ENCODE results near the gene LRIG2. TPM values are rescaled to one million over a fixed set of nuclear protein-coding genes. Genes with fewer than 3 reads are reported as not detected.

Gene LRIG2
- total RNA-seq, 1 donor from 2014 or later, result 24.9 TPM

DNA sequence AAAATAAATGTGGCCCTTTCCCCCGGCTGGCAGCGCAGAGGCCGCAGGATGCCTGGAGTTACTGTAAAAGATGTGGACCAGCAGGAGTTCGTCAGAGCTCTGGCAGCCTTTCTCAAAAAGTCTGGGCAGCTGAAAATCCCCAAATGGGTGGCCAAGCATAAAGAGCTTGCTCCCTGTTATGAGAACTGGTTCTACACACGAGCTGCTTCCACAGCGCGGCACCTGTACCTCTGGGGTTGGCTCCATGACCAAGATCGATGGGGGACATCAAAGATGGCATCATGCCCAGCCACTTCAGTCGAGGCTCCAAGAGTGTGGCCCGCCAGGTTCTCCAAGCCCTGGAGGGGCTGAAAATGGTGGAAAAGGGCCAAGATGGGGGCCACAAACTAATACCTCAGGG is 95.9 kb downstream of the LRIG2 start:
- DNase-seq, result no peak

DNA sequence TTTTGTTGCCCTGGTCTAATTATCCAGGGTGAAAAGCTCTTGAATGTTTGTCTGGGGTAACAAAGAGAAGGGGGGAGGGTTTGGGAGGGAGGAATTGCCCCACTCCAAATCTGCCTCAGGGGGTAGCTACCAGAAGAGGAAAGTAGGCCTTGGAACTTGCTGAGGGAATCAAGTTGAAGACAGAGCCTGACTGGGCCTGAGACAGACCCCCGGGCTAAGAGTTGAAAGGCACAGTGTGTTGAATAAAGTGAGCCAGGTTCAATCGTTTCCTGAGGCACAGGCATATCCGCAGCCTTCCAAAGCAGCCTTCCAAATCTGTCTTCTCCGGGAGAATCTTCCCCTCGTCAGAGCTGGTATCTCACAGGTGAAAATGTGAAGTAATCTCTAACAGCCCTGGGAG is 96.6 kb downstream of the LRIG2 start:
- DNase-seq, result no peak

- DNase-seq, result no peak
Observed at GRCh38 chr1:113170519-113170918, 97.5 kb downstream of the LRIG2 start.

DNA sequence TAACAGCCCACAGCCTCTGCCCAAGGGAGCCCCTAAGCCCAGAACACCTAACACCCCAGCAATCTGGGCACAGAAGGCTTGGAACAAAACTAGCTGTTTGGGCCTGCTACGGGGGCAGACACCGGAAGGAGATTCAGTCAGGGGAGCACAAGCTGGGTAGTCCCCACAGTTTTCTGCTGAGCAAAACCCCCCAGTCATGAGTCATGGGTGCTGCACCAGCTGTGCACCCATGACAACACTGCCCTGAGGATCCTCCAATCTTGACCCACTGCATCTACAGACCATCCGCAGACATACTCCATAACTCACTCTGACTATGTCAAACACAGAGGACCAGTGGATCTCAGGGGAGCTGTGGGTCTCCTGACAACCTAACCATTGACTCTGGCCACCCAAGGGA is 105.1 kb downstream of the LRIG2 start:
- DNase-seq, result no peak

DNA sequence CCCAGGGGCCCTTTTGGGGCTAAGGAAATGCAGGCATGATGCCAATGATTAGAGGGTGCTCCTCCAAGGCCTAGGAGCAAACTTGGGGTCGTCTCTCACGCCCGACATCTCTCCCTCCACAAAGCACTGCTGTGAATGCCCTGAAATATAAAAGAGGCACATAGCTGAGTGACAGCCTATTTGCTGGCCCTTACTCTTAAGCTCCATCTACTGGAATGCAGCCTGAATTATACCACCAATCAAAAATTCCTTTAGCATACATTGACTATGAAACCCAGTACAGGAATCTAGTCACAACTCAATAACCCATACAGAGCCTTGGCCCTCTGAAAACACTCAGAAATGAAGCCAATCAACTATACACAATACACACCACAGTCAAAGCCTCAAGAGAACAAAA is 105.5 kb downstream of the LRIG2 start:
- no peak for DNase-seq

Other genes starting within 250 kb of the LRIG2 start
- 71.7 TPM for gene SLC16A1, start 117.0 kb upstream of the LRIG2 start, total RNA-seq

Measured in tongue (tissue), 2 donors.